ENCODE measurements around the gene S100A9. TPM values are rescaled to one million over a fixed set of nuclear protein-coding genes. Genes with fewer than 3 reads are reported as not detected.
"Not testable (repeated sequence)": the region's sequence is repeated elsewhere in the genome, so short reads cannot be mapped to it uniquely, and the experiment has no call there.

The S100A9 gene
- total RNA-seq, 1 experiment from 2014 or later = 0.33 TPM

GRCh38 chr1:153346077-153346723 is 11.5 kb upstream of the S100A9 start:
- Mint-ChIP-seq H3K27ac (no peak overlapping the region), H3K27me3 (ENCODE audit: low read depth) (peaks cover 19% of the 10 kb centered on the region), H3K4me1 (peaks cover 12% of the 10 kb centered on the region), H3K4me3 (no peak overlapping the region), H3K36me3 (no peaks in the 10 kb centered on the region), H3K9me3 (no peaks in the 10 kb centered on the region)
- CTCF ChIA-PET = no interaction called here
- no peak for TF ChIP-seq USF2 (CRISPR knock-in tag; IDR thresholded peaks at IDR 0.05)
- no peak for TF ChIP-seq OVOL2 (CRISPR knock-in tag; IDR thresholded peaks at IDR 0.05; ENCODE audit: borderline replicate concordance)
- TF ChIP-seq ZNF317 (CRISPR knock-in tag; IDR thresholded peaks at IDR 0.05; ENCODE audit: borderline replicate concordance, low read depth) = no peak
- TF ChIP-seq EMX1 (CRISPR knock-in tag; IDR thresholded peaks at IDR 0.05) = no peak
- TF ChIP-seq ARID4B (CRISPR knock-in tag; IDR thresholded peaks at IDR 0.05; ENCODE audit: borderline replicate concordance) = no peak
- TF ChIP-seq ATF3 (CRISPR knock-in tag; conservative IDR thresholded peaks at IDR 0.05) = no peak
- no peak for TF ChIP-seq TEAD1 (CRISPR knock-in tag; IDR thresholded peaks at IDR 0.05)
- POLR2A ChIA-PET = no interaction called here
- DNase-seq (ENCODE audit: low spot score) (no peak), ATAC-seq (no peak)

- DNase-seq (ENCODE audit: low spot score) = not testable (repeated sequence)
Measured at GRCh38 chr1:153347049-153347448, 10.6 kb upstream of the S100A9 start.

GRCh38 chr1:153347856-153348255 is 9.8 kb upstream of the S100A9 start:
- Mint-ChIP-seq H3K9me3 (no peaks in the 10 kb centered on the region), H3K27me3 (ENCODE audit: low read depth) (peaks cover 20% of the 10 kb centered on the region), H3K27ac (no peak overlapping the region), H3K4me3 (no peak overlapping the region), H3K36me3 (no peaks in the 10 kb centered on the region), H3K4me1 (peaks cover 12% of the 10 kb centered on the region)
- TF ChIP-seq ZNF512 (CRISPR knock-in tag; IDR thresholded peaks at IDR 0.05; ENCODE audit: borderline replicate concordance) = no peak
- no peak for TF ChIP-seq PRDM15 (CRISPR knock-in tag; IDR thresholded peaks at IDR 0.05)
- no peak for TF ChIP-seq IRF2 (CRISPR knock-in tag; IDR thresholded peaks at IDR 0.05; ENCODE audit: borderline replicate concordance, low read depth)
- TF ChIP-seq FOXK1 (CRISPR knock-in tag; IDR thresholded peaks at IDR 0.05) = no peak
- no peak for DNase-seq (ENCODE audit: low spot score)
- ATAC-seq = no peak
- ChIA-PET POLR2A (no interaction called here), CTCF (interaction anchor here (0.9 to 2.4 kb wide), 8 partner anchors 10 to 311 kb away, joined by 3 to 33 read pairs (median 5); partner anchors contain the start of genes S100A9 and SNAPIN)

More at GRCh38 chr1:153347049-153347448, 10.6 kb upstream of the S100A9 start:
- H3K36me3 Mint-ChIP-seq, ATAC-seq, H3K4me3 Mint-ChIP-seq, H3K9me3 Mint-ChIP-seq, POLR2A ChIA-PET, H3K27ac Mint-ChIP-seq, CTCF ChIA-PET: not testable (repeated sequence)
- H3K27me3 Mint-ChIP-seq (ENCODE audit: low read depth) = peaks cover 20% of the 10 kb centered on the region
- peaks cover 12% of the 10 kb centered on the region for H3K4me1 Mint-ChIP-seq
